HEK293 (cell line): Measurements from ENCODE around the gene KIF21B.

Experiments used
- CTCF ChIA-PET: fragments of 350-600 bp; formaldehyde crosslinking; extraction: SDS; loops from one replicate; lab custom pipeline; 2021; ENCODE audit warnings: antibody characterized with exemption; lab: Yijun Ruan, JAX
- POLR2A ChIA-PET: fragments of 300-600 bp; formaldehyde crosslinking; extraction: SDS; loops from one replicate; lab custom pipeline; 2020; ENCODE audit warnings: antibody characterized with exemption, inconsistent platforms; lab: Yijun Ruan, JAX
- H3K27ac ChIP-seq: fragments of 200-500 bp; sonication (Bioruptor generic); 2 replicates; pipeline ENCODE4 v1.5.1; 2014; ENCODE audit warnings: low read depth, low read length, control low read depth, inconsistent platforms; ENCODE audit errors: extremely low read depth
- H3K36me3 ChIP-seq, 2 experiments: fragments of 200-500 bp in 1 of 2; sonication (Bioruptor generic) in 1 of 2; 1 replicate in 1 of 2; 2 replicates in 1 of 2; pipeline ENCODE4 v1.5.1; 2014 to 2017; ENCODE audit warnings: inconsistent platforms in 2 of 2, low read length in 2 of 2; ENCODE audit not compliant: control insufficient read depth in 2 of 2, insufficient read depth in 1 of 2
- H3K4me1 ChIP-seq: fragments of 200-500 bp; sonication (Bioruptor generic); 2 replicates; pipeline ENCODE4 v1.5.1; 2014; ENCODE audit warnings: mild to moderate bottlenecking, low read length, inconsistent platforms; ENCODE audit not compliant: control insufficient read depth, insufficient read depth
- H3K4me3 ChIP-seq: 2 replicates; pipeline ENCODE4 v1.5.1; 2011; ENCODE audit warnings: low read depth, mild to moderate bottlenecking, control low read depth, low read length, moderate library complexity
- H3K9me3 ChIP-seq: fragments of 200-500 bp; sonication (Bioruptor generic); 2 replicates; pipeline ENCODE4 v1.5.1; 2014; ENCODE audit warnings: low read depth, low read length, inconsistent platforms; ENCODE audit not compliant: control insufficient read depth, insufficient read depth
- BCL11A ChIP-seq: fragments of 450-650 bp; formaldehyde crosslinking; IDR thresholded peaks from 2 replicates; pipeline ENCODE4 v1.5.1; 2016; ENCODE audit warnings: low read depth, missing biosample characterization, missing genetic modification characterization
- GFI1B ChIP-seq: fragments of 450-650 bp; formaldehyde crosslinking; IDR thresholded peaks from 2 replicates; pipeline ENCODE4 v1.5.1; 2016; ENCODE audit warnings: missing biosample characterization, missing genetic modification characterization
- KLF16 ChIP-seq: fragments of 450-650 bp; formaldehyde crosslinking; IDR thresholded peaks from 2 replicates; pipeline ENCODE4 v1.5.1; 2017; ENCODE audit warnings: missing biosample characterization, missing genetic modification characterization
- ZBTB1 ChIP-seq: fragments of 450-650 bp; formaldehyde crosslinking; IDR thresholded peaks from 2 replicates; pipeline ENCODE4 v1.5.1; 2016; ENCODE audit warnings: missing biosample characterization, missing genetic modification characterization
- ZNF24 ChIP-seq: fragments of 450-650 bp; formaldehyde crosslinking; IDR thresholded peaks from 2 replicates; pipeline ENCODE4 v1.5.1; 2016; ENCODE audit warnings: missing biosample characterization, missing genetic modification characterization
- ZNF266 ChIP-seq: fragments of 450-650 bp; formaldehyde crosslinking; IDR thresholded peaks from 2 replicates; pipeline ENCODE4 v1.5.1; 2016; ENCODE audit warnings: missing biosample characterization, missing genetic modification characterization, low read depth
- ZNF37A ChIP-seq: fragments of 450-650 bp; IDR thresholded peaks from 2 replicates; pipeline ENCODE4 v1.5.1; 2018; ENCODE audit warnings: missing biosample characterization, missing genetic modification characterization
- ZNF394 ChIP-seq: fragments of 450-650 bp; formaldehyde crosslinking; IDR thresholded peaks from 2 replicates; pipeline ENCODE4 v1.5.1; 2016; ENCODE audit warnings: missing biosample characterization, missing genetic modification characterization, mild to moderate bottlenecking, moderate library complexity, borderline replicate concordance
- ZNF530 ChIP-seq: fragments of 450-650 bp; formaldehyde crosslinking; IDR thresholded peaks from 2 replicates; pipeline ENCODE4 v1.5.1; 2016; ENCODE audit warnings: low read depth, missing biosample characterization, missing genetic modification characterization
- ZNF596 ChIP-seq: fragments of 450-650 bp; IDR thresholded peaks from 2 replicates; pipeline ENCODE4 v1.5.0; 2018; ENCODE audit warnings: missing biosample characterization, mild to moderate bottlenecking, missing genetic modification characterization, moderate library complexity
- ZNF621 ChIP-seq: fragments of 450-650 bp; formaldehyde crosslinking; IDR thresholded peaks from 2 replicates; pipeline ENCODE4 v1.5.1; 2017; ENCODE audit warnings: missing biosample characterization, missing genetic modification characterization
- ZNF701 ChIP-seq: fragments of 450-650 bp; formaldehyde crosslinking; IDR thresholded peaks from 2 replicates; pipeline ENCODE4 v1.5.1; 2016; ENCODE audit warnings: missing biosample characterization, missing genetic modification characterization
- ZNF777 ChIP-seq: fragments of 450-650 bp; formaldehyde crosslinking; IDR thresholded peaks from 2 replicates; pipeline ENCODE4 v1.5.1; 2017; ENCODE audit warnings: missing biosample characterization, missing genetic modification characterization, borderline replicate concordance
- TF ChIP-seq, protein P1 (sequence below): fragments of 450-650 bp; formaldehyde crosslinking; IDR thresholded peaks from 2 replicates; pipeline ENCODE4 v1.5.1; 2016; ENCODE audit warnings: missing biosample characterization, missing genetic modification characterization
- TF ChIP-seq, protein P2 (sequence below): IDR thresholded peaks from 2 replicates; pipeline ENCODE4 v1.6.1; 2011; ENCODE audit warnings: mild to moderate bottlenecking, low read depth, low read length, borderline replicate concordance
- TF ChIP-seq, protein P3 (sequence below): fragments of 450-650 bp; formaldehyde crosslinking; IDR thresholded peaks from 2 replicates; pipeline ENCODE4 v1.5.1; 2016; ENCODE audit warnings: missing biosample characterization, missing genetic modification characterization, borderline replicate concordance
- TF ChIP-seq, protein P4 (sequence below): fragments of 450-650 bp; formaldehyde crosslinking; IDR thresholded peaks from 2 replicates; pipeline ENCODE4 v1.5.0; 2017; ENCODE audit warnings: missing biosample characterization, missing genetic modification characterization, borderline replicate concordance
- TF ChIP-seq, protein P5 (sequence below): fragments of 450-650 bp; formaldehyde crosslinking; IDR thresholded peaks from 2 replicates; pipeline ENCODE4 v1.5.1; 2016; ENCODE audit warnings: missing biosample characterization, missing genetic modification characterization

KIF21B gene

DNA sequence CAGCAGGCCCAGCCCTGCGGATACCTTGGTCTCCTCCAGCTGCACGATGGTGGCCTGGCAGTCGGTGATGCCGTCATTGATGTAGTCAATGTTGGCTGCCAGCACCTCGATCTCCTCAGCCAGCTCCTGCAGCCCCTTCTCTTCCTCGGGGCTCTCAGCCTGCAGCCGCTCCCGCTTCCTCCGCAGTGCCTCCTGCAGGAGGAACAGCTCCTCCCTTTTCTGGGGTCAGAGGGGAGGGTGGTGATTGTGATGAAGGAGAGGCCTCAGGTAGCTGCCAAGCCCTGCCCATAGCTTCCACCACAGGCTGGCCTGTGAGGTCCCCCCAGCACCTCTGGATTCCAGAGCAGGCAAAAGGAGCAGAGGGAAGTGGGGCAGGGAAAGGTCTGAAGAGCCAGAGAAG is 33.4 kb downstream of the KIF21B start:
- ChIA-PET CTCF (interaction anchor here (0.6 to 2.0 kb wide), 4 partner anchors 10 to 56 kb away, joined by 3 to 6 read pairs (median 3); no protein-coding TSS in a partner anchor), POLR2A (no interaction called here)
- H3K9me3 ChIP-seq = no peaks in the 10 kb centered on the region
- TF ChIP-seq, protein P1, sequence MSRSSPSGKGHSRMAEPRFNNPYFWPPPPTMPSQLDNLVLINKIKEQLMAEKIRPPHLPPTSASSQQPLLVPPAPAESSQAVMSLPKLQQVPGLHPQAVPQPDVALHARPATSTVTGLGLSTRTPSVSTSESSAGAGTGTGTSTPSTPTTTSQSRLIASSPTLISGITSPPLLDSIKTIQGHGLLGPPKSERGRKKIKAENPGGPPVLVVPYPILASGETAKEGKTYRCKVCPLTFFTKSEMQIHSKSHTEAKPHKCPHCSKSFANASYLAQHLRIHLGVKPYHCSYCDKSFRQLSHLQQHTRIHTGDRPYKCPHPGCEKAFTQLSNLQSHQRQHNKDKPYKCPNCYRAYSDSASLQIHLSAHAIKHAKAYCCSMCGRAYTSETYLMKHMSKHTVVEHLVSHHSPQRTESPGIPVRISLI (tag by site-specific recombination) = no peak
- no peak for TF ChIP-seq ZNF530 (tag by site-specific recombination)
- TF ChIP-seq, protein P2, sequence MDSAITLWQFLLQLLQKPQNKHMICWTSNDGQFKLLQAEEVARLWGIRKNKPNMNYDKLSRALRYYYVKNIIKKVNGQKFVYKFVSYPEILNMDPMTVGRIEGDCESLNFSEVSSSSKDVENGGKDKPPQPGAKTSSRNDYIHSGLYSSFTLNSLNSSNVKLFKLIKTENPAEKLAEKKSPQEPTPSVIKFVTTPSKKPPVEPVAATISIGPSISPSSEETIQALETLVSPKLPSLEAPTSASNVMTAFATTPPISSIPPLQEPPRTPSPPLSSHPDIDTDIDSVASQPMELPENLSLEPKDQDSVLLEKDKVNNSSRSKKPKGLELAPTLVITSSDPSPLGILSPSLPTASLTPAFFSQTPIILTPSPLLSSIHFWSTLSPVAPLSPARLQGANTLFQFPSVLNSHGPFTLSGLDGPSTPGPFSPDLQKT = no peak
- no peak for TF ChIP-seq ZNF37A (tag by site-specific recombination)
- TF ChIP-seq, protein P3, sequence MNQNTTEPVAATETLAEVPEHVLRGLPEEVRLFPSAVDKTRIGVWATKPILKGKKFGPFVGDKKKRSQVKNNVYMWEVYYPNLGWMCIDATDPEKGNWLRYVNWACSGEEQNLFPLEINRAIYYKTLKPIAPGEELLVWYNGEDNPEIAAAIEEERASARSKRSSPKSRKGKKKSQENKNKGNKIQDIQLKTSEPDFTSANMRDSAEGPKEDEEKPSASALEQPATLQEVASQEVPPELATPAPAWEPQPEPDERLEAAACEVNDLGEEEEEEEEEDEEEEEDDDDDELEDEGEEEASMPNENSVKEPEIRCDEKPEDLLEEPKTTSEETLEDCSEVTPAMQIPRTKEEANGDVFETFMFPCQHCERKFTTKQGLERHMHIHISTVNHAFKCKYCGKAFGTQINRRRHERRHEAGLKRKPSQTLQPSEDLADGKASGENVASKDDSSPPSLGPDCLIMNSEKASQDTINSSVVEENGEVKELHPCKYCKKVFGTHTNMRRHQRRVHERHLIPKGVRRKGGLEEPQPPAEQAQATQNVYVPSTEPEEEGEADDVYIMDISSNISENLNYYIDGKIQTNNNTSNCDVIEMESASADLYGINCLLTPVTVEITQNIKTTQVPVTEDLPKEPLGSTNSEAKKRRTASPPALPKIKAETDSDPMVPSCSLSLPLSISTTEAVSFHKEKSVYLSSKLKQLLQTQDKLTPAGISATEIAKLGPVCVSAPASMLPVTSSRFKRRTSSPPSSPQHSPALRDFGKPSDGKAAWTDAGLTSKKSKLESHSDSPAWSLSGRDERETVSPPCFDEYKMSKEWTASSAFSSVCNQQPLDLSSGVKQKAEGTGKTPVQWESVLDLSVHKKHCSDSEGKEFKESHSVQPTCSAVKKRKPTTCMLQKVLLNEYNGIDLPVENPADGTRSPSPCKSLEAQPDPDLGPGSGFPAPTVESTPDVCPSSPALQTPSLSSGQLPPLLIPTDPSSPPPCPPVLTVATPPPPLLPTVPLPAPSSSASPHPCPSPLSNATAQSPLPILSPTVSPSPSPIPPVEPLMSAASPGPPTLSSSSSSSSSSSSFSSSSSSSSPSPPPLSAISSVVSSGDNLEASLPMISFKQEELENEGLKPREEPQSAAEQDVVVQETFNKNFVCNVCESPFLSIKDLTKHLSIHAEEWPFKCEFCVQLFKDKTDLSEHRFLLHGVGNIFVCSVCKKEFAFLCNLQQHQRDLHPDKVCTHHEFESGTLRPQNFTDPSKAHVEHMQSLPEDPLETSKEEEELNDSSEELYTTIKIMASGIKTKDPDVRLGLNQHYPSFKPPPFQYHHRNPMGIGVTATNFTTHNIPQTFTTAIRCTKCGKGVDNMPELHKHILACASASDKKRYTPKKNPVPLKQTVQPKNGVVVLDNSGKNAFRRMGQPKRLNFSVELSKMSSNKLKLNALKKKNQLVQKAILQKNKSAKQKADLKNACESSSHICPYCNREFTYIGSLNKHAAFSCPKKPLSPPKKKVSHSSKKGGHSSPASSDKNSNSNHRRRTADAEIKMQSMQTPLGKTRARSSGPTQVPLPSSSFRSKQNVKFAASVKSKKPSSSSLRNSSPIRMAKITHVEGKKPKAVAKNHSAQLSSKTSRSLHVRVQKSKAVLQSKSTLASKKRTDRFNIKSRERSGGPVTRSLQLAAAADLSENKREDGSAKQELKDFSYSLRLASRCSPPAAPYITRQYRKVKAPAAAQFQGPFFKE (tag by site-specific recombination) = no peak
- TF ChIP-seq, protein P4, sequence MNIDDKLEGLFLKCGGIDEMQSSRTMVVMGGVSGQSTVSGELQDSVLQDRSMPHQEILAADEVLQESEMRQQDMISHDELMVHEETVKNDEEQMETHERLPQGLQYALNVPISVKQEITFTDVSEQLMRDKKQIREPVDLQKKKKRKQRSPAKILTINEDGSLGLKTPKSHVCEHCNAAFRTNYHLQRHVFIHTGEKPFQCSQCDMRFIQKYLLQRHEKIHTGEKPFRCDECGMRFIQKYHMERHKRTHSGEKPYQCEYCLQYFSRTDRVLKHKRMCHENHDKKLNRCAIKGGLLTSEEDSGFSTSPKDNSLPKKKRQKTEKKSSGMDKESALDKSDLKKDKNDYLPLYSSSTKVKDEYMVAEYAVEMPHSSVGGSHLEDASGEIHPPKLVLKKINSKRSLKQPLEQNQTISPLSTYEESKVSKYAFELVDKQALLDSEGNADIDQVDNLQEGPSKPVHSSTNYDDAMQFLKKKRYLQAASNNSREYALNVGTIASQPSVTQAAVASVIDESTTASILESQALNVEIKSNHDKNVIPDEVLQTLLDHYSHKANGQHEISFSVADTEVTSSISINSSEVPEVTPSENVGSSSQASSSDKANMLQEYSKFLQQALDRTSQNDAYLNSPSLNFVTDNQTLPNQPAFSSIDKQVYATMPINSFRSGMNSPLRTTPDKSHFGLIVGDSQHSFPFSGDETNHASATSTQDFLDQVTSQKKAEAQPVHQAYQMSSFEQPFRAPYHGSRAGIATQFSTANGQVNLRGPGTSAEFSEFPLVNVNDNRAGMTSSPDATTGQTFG (tag by site-specific recombination) = no peak
- TF ChIP-seq ZNF394 (tag by site-specific recombination) = no peak
- no peak for TF ChIP-seq BCL11A (tag by site-specific recombination)
- TF ChIP-seq ZNF777 = no peak
- TF ChIP-seq GFI1B = no peak
- no peak for TF ChIP-seq KLF16 (tag by site-specific recombination)
- TF ChIP-seq ZNF24 (tag by site-specific recombination) = no peak
- TF ChIP-seq, protein P5, sequence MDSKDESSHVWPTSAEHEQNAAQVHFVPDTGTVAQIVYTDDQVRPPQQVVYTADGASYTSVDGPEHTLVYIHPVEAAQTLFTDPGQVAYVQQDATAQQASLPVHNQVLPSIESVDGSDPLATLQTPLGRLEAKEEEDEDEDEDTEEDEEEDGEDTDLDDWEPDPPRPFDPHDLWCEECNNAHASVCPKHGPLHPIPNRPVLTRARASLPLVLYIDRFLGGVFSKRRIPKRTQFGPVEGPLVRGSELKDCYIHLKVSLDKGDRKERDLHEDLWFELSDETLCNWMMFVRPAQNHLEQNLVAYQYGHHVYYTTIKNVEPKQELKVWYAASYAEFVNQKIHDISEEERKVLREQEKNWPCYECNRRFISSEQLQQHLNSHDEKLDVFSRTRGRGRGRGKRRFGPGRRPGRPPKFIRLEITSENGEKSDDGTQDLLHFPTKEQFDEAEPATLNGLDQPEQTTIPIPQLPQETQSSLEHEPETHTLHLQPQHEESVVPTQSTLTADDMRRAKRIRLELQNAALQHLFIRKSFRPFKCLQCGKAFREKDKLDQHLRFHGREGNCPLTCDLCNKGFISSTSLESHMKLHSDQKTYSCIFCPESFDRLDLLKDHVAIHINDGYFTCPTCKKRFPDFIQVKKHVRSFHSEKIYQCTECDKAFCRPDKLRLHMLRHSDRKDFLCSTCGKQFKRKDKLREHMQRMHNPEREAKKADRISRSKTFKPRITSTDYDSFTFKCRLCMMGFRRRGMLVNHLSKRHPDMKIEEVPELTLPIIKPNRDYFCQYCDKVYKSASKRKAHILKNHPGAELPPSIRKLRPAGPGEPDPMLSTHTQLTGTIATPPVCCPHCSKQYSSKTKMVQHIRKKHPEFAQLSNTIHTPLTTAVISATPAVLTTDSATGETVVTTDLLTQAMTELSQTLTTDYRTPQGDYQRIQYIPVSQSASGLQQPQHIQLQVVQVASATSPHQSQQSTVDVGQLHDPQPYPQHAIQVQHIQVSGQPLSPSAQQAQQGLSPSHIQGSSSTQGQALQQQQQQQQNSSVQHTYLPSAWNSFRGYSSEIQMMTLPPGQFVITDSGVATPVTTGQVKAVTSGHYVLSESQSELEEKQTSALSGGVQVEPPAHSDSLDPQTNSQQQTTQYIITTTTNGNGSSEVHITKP (tag by site-specific recombination) = no peak
- TF ChIP-seq ZNF596 (tag by site-specific recombination) = no peak
- no peak for TF ChIP-seq ZNF701 (tag by site-specific recombination)
- no peak for TF ChIP-seq ZBTB1 (tag by site-specific recombination)
- no peak for TF ChIP-seq ZNF621 (tag by site-specific recombination)
- TF ChIP-seq ZNF266 (tag by site-specific recombination) = no peak
- H3K27ac ChIP-seq = no peak overlapping the region
- peaks cover 2% of the 10 kb centered on the region; the same call in 1 of the 2 replicates for H3K4me1 ChIP-seq
- H3K36me3 ChIP-seq = peaks cover 0 to 21% of the 10 kb centered on the region in 2 experiments; a peak in 1 of 3 replicates
- H3K4me3 ChIP-seq = no peak overlapping the region
